Urothelium cell line (cell line): ENCODE data around the gene RSPH3.
A peak's percentile ranks its signal among the peaks of the same experiment; 100 is the strongest.
"Not testable (repeated sequence)": the region's sequence is repeated elsewhere in the genome, so short reads cannot be mapped to it uniquely, and the experiment has no call there.

Experiments
- DNase-seq: peaks from one replicate; pipeline ENCODE4 v3.0.0; 2011; ENCODE audit warnings: low spot score, mixed read lengths
- FAIRE-seq: peaks from 2 replicates; lab custom pipeline; 2011; peaks lifted over from hg19 to GRCh38; lab: Jason Lieb, UNC

RSPH3 gene

DNA sequence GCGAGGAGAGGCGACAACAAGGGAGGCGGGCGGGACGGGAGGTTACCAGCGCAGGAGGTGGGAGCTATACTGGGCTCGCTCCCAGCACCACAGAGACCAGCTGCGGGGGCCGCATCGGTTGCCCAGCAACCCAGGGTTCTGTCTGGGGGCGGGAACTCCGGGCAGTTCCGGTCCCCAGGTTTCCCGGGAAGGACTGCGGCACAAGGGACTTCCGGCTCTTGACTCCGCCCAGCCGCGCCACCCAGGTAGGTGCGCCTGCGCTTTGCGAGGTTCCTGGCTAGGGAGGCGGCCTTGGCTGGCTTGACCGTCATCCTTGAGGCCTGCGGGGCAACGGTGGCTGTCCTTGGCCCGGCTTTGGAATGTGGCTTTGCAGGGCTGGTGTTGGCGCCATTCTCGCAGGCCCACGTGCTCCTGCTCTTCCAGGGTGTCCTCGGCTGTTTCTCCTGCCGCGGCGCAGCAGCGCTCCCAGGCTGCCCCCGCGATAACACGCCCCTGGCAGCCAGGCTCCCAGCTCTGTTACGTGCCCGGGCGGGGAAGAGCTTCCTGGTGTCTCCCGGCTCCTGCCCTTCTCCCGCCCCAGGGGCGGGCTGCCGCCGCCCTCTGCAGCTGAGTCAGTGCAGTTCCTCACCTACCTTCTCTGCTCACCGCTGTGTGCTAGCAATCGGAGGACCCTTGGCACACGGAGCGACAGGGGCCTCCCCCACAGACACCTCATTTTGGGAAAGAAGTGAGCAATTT, at the start of gene RSPH3:
TSS of gene RSPH3 (minus strand) at position 537 of the 738 bp plus-strand sequence. CDS start 652 bp downstream, outside the sequence.
- FAIRE-seq (peak; percentile 55), DNase-seq (peak; percentile 97)

- no peak for FAIRE-seq
- DNase-seq: no peak
Measured at GRCh38 chr6:159047891-159048685, 48.1 kb upstream of the RSPH3 start.

- no peak for DNase-seq
- no peak for FAIRE-seq
Measured at GRCh38 chr6:159045801-159046200, 45.8 kb upstream of the RSPH3 start.

- FAIRE-seq (no peak), DNase-seq (no peak)
Measured at GRCh38 chr6:159044899-159045727, 45.1 kb upstream of the RSPH3 start, which contains the start of gene TAGAP. Gene TAGAP (minus strand): TSS chr6:159044991. CDS start chr6:159044146, 845 bp downstream.

DNA sequence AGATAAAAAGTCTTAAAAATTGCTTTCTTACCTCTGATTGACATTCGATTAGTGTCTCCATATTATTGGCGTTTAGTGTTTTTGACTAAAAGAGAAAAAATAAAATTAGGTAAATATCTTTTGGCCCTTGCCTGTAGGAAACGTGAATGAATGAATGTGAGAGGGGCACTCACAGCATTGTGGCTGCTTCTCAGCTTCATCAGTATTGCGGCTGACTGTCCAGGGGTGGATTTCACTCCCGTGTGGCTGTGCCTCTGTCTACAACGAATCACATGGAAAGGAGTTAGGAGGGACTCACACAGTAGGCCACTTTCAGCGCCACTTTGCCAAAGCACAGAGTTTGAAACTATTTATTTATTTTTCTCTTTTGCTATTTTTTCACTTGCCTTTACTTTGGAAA, 43.9 kb upstream of the RSPH3 start:
- no peak for DNase-seq
- no peak for FAIRE-seq

GRCh38 chr6:159043251-159043650, 43.2 kb upstream of the RSPH3 start:
- DNase-seq (no peak), FAIRE-seq (no peak)

GRCh38 chr6:159042826-159043181, 42.8 kb upstream of the RSPH3 start:
- DNase-seq: no peak
- FAIRE-seq: no peak

- peak; percentile 82 for DNase-seq
- no peak for FAIRE-seq
Measured at GRCh38 chr6:159042003-159042825, 42.2 kb upstream of the RSPH3 start.

DNA sequence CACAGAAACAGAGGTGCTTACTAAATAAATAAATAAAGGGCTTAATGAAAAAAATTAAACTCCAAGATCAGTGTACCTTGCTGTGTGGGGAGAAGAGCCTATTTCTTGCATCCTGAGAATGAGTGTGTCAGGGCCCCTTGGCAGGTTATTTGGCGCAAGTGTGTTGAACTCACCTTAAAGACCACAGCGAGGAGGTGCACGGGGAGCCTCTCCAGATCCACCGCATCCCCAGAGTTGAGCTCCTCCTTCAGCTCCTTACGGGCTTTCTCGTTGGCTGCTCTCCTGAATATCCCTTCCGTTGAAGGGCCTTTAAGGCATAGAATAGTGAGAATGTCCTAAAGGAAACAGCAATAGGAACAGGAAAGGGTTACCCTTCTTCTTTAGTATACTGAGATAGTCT, 41.2 kb upstream of the RSPH3 start:
- DNase-seq (no peak), FAIRE-seq (no peak)

DNA sequence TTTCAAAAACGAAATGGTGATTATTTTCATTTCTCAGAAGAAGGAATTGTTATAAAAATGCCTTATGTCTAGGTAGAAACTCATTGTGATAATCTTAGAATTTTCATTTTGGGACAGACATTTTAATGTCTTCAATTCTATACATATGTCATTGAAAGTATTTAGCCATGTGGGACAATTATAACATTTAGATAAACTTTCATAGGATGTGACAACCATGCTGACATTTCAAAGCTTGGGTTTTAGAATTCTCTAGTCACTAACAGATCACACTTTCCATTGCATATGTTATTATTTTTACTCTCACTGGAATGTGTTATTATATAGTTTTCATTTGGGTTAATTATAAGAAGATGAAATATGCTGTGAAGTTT, 39.9 kb upstream of the RSPH3 start:
- DNase-seq: no peak
- no peak for FAIRE-seq

DNA sequence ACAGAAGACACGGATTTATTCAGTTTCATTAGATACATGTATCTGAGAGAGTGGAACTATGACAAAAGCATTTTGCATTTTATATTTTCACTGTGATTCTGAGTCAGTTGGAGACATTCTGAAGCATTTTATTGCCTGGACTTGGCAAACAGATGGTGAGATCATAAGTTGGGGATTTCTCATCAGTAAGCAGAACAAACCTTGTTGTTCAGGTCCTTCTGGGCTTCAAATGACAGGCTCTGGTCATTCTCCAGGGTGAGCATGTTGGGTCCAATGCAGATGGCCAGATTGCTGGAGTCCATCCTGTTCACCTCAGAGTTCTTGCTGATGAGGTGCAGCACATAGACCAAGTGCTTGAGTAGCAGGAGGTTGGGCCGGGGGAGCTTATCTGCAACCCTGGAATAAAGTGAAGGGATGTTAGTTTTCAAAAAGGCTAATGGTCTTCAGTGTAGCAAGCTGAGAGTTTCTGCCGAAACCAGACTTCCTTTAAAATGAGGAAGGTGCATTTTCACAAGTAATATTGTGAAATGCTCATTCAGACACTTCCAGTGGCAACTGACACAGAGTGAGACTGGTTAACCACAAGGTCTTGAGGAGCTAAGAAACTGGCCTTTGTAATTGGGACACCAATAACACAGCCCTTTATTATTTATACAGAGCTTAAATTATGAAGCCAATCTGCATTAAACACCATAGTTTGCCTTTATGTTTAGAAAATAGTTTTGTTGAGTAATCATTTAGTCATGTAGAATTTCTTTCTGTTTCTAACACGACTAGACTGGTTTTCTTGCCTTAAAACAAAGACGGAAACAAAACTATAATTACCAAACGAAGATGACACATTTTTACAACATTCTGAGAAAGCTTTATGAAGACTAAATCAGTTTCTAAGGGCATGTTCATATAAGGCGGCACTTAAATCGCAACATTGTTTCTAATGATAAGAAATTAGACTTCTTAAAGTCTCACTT, 39.2 kb upstream of the RSPH3 start:
- no peak for FAIRE-seq
- DNase-seq: no peak

DNA sequence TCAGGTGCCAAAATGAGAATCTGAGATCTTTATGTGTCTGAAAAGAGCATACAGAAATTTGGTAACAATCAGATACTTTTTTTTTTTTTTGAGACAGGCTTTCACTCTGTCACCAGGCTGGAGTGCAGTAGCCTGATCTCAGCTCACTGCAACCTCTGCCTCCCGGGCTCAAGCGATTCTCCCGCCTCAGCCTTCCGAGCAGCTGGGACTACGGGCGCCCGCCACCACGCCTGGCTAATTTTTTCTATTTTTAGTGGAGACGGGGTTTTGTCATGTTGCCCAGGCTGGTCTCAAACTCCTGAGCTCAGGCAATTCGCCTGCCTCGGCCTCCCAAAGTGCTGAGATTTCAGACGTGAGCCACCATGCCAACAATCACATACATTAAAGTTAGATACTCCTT, 38.3 kb upstream of the RSPH3 start:
- not testable (repeated sequence) for FAIRE-seq, DNase-seq

DNA sequence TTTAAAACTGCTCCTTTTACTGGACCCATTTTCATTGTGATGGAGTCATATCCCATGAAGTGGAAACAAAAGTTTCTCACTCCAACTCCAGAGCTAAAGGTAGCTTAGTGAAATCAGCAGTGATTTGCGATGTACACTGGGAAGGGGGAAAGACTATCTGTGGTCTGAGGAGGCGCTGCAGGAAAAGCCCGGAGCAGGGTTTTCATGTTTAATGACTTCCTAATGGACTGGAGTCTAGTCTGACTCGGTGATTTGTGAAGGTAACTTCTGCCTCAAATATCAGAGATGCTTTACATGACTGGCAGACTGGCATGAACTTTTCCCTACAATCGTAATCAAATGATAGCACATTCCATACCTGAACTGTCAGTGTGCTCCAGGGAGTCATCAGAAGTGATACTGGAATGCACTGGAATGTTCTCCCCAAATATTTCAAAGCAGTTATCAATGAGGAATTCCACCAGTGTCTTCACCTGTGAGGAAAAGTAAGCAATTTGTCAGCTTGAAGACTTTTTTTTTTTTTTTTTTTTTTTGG, 37.8 kb upstream of the RSPH3 start:
- DNase-seq (no peak), FAIRE-seq (no peak)

- no peak for DNase-seq
Measured at GRCh38 chr6:159036673-159037072, 36.7 kb upstream of the RSPH3 start.

GRCh38 chr6:159035891-159036290, 35.9 kb upstream of the RSPH3 start:
- no peak for DNase-seq
- no peak for FAIRE-seq

More at GRCh38 chr6:159036673-159037072, 36.7 kb upstream of the RSPH3 start:
- FAIRE-seq: no peak

- FAIRE-seq: no peak
- no peak for DNase-seq
Measured at GRCh38 chr6:159033160-159034049, 33.4 kb upstream of the RSPH3 start.

DNA sequence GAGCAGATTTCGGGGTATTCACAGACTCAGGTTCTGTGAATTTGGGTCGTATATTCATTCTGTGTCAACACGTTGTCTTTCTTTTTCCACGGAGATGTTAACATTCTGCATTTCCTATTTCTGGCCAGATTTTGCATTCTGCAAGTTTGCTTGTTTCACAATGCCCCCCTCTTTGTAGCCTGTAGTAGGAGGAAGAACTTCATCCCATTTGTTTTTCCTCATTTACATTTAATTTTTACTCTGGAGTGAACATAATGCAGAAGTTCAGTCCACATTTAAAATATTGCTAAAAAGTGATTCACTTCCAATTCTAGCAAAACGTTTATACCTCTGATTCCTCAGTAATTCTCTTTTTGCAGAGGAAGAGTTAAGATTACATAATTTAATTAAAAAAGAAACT, 31.8 kb upstream of the RSPH3 start:
- no peak for FAIRE-seq

DNA sequence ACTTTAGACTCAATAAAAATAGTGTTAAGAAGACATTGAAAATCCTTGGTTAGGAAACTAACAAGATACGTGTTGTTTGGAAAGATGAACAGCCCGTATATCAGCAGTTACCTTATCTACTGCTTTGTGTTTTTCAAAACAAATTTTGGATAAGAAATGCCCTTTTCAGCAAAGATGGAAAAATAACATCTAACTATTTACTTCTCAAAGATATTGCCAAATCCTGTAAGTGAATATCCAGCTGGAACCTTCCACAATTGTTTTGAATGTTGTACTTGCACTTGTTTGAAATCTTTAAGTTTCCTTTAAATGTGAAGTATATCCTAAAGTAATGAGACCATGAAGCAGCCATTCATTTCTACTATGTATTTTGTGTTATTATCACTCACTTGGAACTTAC, 30.2 kb upstream of the RSPH3 start:
- DNase-seq (no peak), FAIRE-seq (no peak)

More for the DNA sequence above, 31.8 kb upstream of the RSPH3 start:
- no peak for DNase-seq
